ENCODE measurements around the gene BFSP2. TPM values are rescaled to one million over a fixed set of nuclear protein-coding genes. Genes with fewer than 3 reads are reported as not detected.

The BFSP2 gene
- total RNA-seq, 1 experiment from 2014 or later: not detected

- no peak for TF ChIP-seq CTCF (IDR thresholded peaks at IDR 0.05; ENCODE audit: insufficient read depth in 1 of 2, low read depth in 1 of 2, low read length in 1 of 2, severe bottlenecking in 1 of 2, unreplicated experiment in 1 of 2)
- Histone ChIP-seq H3K4me3 (ENCODE audit: low read depth, low read length) (no peak overlapping the region), H3K9me3 (no peaks in the 10 kb centered on the region), H3K27me3 (replicated peaks; ENCODE audit: control insufficient read depth, insufficient read depth, low read length) (no peaks in the 10 kb centered on the region), H3K4me1 (peaks cover 35% of the 10 kb centered on the region), H3K36me3 (ENCODE audit: control insufficient read depth, insufficient read depth, low read length) (no peaks in the 10 kb centered on the region)
- Mint-ChIP-seq H3K27me3 (ENCODE audit: insufficient read depth, unreplicated experiment) (no peaks in the 10 kb centered on the region), H3K36me3 (ENCODE audit: insufficient read depth, unreplicated experiment) (no peaks in the 10 kb centered on the region), H3K4me3 (ENCODE audit: unreplicated experiment) (no peak overlapping the region), H3K9me3 (ENCODE audit: unreplicated experiment) (peaks cover 14% of the 10 kb centered on the region), H3K27ac (ENCODE audit: unreplicated experiment) (no peak overlapping the region), H3K4me1 (ENCODE audit: low read depth, unreplicated experiment) (peaks cover 36% of the 10 kb centered on the region)
- no TSS peak for BruUV-seq (replicated peaks)
- intact Hi-C loops (cut with micrococcal nuclease; ENCODE audit: unreplicated experiment): no loop called here
- ChIA-PET CTCF (no interaction called here), POLR2A (interaction anchor here (1.0 kb wide), 1 partner anchor 106 kb away, joined by 3 read pairs; the partner anchor contains the start of gene CDV3)
- DNase-seq: no peak
Observed at GRCh38 chr3:133467780-133468179, 67.9 kb downstream of the BFSP2 start.

- Mint-ChIP-seq H3K36me3 (ENCODE audit: insufficient read depth, unreplicated experiment) (no peaks in the 10 kb centered on the region), H3K4me1 (ENCODE audit: low read depth, unreplicated experiment) (peaks cover 31% of the 10 kb centered on the region), H3K9me3 (ENCODE audit: unreplicated experiment) (peaks cover 14% of the 10 kb centered on the region), H3K4me3 (ENCODE audit: unreplicated experiment) (no peak overlapping the region), H3K27ac (ENCODE audit: unreplicated experiment) (no peak overlapping the region), H3K27me3 (ENCODE audit: insufficient read depth, unreplicated experiment) (no peaks in the 10 kb centered on the region)
- CTCF ChIA-PET: no interaction called here
- Histone ChIP-seq H3K36me3 (ENCODE audit: control insufficient read depth, insufficient read depth, low read length) (no peaks in the 10 kb centered on the region), H3K4me1 (peaks cover 37% of the 10 kb centered on the region), H3K9me3 (no peaks in the 10 kb centered on the region), H3K27me3 (replicated peaks; ENCODE audit: control insufficient read depth, insufficient read depth, low read length) (no peaks in the 10 kb centered on the region), H3K4me3 (ENCODE audit: low read depth, low read length) (no peak overlapping the region)
- POLR2A ChIA-PET: interaction anchor here (1.0 kb wide), 1 partner anchor 105 kb away, joined by 3 read pairs; the partner anchor contains the start of gene CDV3
- no peak for DNase-seq
- intact Hi-C loops (cut with micrococcal nuclease; ENCODE audit: unreplicated experiment): no loop called here
- BruUV-seq (replicated peaks): no TSS peak
- TF ChIP-seq CTCF (IDR thresholded peaks at IDR 0.05; ENCODE audit: insufficient read depth in 1 of 2, low read depth in 1 of 2, low read length in 1 of 2, severe bottlenecking in 1 of 2, unreplicated experiment in 1 of 2): no peak
Observed at GRCh38 chr3:133468251-133468721, 68.4 kb downstream of the BFSP2 start.

GRCh38 chr3:133469140-133469731 is 69.4 kb downstream of the BFSP2 start:
- BruUV-seq (replicated peaks): no TSS peak
- no peaks in the 10 kb centered on the region for H3K36me3 Mint-ChIP-seq (ENCODE audit: insufficient read depth, unreplicated experiment)
- no peak overlapping the region for H3K27ac Mint-ChIP-seq (ENCODE audit: unreplicated experiment)
- no peaks in the 10 kb centered on the region for H3K27me3 Mint-ChIP-seq (ENCODE audit: insufficient read depth, unreplicated experiment)
- peaks cover 27% of the 10 kb centered on the region for H3K4me1 Mint-ChIP-seq (ENCODE audit: low read depth, unreplicated experiment)
- no peaks in the 10 kb centered on the region for H3K27me3 ChIP-seq (replicated peaks; ENCODE audit: control insufficient read depth, insufficient read depth, low read length)
- peaks cover 14% of the 10 kb centered on the region for H3K9me3 Mint-ChIP-seq (ENCODE audit: unreplicated experiment)
- no peak overlapping the region for H3K4me3 ChIP-seq (ENCODE audit: low read depth, low read length)
- POLR2A ChIA-PET: no interaction called here
- intact Hi-C loops (cut with micrococcal nuclease; ENCODE audit: unreplicated experiment): no loop called here
- H3K4me3 Mint-ChIP-seq (ENCODE audit: unreplicated experiment): no peak overlapping the region
- H3K9me3 ChIP-seq: no peaks in the 10 kb centered on the region
- DNase-seq: no peak
- no peak for TF ChIP-seq CTCF (IDR thresholded peaks at IDR 0.05; ENCODE audit: insufficient read depth in 1 of 2, low read depth in 1 of 2, low read length in 1 of 2, severe bottlenecking in 1 of 2, unreplicated experiment in 1 of 2)
- no peaks in the 10 kb centered on the region for H3K36me3 ChIP-seq (ENCODE audit: control insufficient read depth, insufficient read depth, low read length)
- CTCF ChIA-PET: no interaction called here
- H3K4me1 ChIP-seq: peaks cover 40% of the 10 kb centered on the region

All from Caco-2 (cell line).